ENCODE data around the gene SLC22A7. TPM values are rescaled to one million over a fixed set of nuclear protein-coding genes. Genes with fewer than 3 reads are reported as not detected.
"Not testable (repeated sequence)": the region's sequence is repeated elsewhere in the genome, so short reads cannot be mapped to it uniquely, and the experiment has no call there.

The SLC22A7 gene
- total RNA-seq, 1 donor from 2014 or later = not detected

DNA sequence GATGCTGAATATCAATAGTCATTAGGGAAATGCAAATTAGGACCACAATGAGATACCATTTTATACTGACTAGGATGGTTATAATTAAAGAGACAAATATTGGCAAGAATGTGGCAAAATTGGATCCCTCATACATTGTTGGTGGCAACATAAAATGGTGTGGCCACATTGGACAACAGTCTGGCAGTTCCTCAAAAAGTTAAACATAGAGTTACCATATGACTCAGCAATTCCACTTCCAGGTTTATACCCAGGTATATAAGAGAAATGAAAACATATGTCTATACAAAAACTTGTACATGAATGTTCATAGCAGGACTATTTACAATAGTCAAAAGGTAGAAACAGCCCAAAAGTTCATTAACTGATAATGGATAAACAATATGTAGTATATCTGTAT is 12.6 kb downstream of the SLC22A7 start:
- no peak for DNase-seq (ENCODE audit: low spot score)
- intact Hi-C loops (cut with DNase I) = no loop called here

DNA sequence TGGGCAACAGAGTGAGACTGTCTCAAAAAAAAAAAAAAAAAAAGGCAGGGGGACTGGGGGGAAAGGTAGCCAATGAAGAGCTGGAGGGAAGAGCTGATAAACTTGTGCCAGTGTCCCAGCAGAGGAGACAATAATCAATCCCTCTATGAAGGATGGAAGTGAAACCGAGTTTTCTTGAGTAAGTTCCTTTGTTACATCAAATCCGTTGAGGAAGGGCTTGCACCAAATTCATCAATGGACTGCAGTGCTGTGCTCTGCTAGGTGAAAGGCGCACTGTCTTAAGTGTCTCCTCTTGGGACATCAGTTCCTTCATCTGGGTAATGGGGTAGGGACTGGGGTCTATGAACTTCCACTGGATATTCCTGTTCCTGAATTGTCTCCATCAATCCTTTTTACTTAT is 13.6 kb downstream of the SLC22A7 start:
- intact Hi-C loops (cut with DNase I) = no loop called here
- DNase-seq (ENCODE audit: low spot score) = no peak

DNA sequence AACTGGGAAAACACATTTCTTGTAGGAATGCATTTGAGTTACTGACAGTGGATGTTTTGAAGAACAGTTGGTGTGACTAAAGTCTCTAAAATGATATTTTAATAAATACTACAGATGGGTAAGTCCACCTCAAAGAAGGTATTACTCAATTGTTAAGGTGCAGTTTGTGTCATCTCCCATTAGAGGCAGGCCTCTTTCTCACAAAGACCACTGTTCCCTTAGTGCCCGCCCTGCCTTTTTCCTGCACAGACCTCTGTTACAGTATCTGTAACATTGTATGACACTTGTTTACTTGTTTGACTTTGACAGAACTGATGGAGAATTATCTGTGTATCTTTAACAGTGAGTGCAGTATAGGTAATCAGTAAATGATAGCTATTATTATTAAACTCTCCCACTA is 15.8 kb downstream of the SLC22A7 start:
- no peak for DNase-seq (ENCODE audit: low spot score)
- intact Hi-C loops (cut with DNase I) = no loop called here

DNA sequence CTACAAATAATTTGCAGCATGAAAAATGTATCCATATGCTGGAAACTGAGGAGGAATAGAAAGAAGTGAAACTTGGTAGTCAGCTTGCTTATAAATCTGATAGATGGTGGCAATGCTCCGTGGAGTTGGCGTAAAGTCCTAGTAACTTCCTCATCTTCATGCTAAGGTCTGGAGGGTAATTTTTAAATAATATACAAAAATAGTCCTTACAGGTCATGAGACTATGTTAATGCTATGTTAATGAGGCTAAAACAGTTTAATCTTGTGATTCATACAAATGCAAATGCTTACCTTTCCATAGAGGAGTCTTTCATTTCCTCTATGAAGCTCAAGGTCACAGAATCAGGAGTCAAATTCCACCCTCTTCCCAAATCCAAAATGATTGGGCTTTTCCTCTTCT is 20.0 kb downstream of the SLC22A7 start:
- no peak for DNase-seq (ENCODE audit: low spot score)
- intact Hi-C loops (cut with DNase I) = no loop called here

DNA sequence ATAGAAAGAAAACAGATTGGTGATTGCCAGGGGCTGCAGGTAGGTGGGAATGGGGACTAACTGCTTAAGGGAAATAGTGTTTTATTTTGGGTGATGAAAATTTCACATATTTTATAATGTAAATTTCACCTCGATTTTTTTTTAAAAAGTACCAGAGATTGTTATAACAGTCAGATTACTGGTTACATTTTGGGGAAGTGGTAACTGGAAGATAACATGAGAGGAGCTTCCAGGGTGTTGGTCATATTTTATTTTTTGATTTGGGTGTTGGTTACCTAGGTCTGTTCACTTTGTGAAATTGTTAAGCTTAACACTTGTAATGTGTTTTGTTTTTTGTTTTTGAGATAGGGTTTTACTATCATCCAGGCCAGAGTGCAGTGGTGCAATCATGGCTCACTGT is 27.8 kb downstream of the SLC22A7 start:
- intact Hi-C loops (cut with DNase I) = no loop called here

DNA sequence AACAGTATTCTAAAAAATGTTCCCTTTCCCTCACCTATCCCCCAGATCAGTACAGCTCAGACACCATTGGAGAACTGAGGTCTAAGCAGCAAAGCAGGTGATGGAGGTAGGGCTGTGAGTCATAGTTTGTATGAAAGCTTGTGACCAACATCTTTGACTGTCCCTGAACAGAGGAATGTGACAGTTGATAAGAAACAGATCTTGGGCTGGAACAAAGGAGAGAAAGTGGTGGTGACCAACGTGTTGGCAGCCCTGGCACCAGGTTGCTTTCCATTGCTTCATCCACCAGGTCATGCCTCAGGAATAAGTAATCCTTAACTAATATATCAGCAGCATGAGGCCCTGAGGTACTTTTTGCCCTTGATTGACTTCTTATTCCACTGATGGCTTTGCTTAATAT is 30.5 kb downstream of the SLC22A7 start:
- intact Hi-C loops (cut with DNase I) = loop anchor here (2.0 kb wide), 1 partner anchor 60 kb away; no protein-coding TSS in a partner anchor
- no peak for DNase-seq (ENCODE audit: low spot score)

More for the DNA sequence above, 27.8 kb downstream of the SLC22A7 start:
- no peak for DNase-seq (ENCODE audit: low spot score)

DNA sequence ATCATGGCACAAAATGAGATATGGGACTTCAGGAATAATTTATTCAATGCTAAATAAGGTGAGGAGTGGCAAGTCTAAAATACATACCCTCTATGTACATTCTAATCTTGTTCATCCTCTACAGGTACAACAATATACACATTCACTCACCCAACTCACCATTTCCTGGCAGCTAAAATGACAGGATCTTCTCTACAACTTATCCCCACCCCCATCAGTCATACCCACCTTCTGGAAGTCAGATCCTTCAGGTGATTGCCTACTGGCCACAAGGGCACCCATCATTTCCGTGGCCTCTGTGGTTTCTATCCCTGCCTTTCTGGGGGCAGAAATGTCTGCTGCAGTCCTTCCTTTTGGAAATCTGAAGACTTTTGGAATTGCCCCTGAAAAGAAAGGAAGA is 33.4 kb downstream of the SLC22A7 start:
- DNase-seq (ENCODE audit: low spot score) = no peak
- intact Hi-C loops (cut with DNase I) = loop anchor here (10.0 kb wide), 1 partner anchor 427 kb away; no protein-coding TSS in a partner anchor

DNA sequence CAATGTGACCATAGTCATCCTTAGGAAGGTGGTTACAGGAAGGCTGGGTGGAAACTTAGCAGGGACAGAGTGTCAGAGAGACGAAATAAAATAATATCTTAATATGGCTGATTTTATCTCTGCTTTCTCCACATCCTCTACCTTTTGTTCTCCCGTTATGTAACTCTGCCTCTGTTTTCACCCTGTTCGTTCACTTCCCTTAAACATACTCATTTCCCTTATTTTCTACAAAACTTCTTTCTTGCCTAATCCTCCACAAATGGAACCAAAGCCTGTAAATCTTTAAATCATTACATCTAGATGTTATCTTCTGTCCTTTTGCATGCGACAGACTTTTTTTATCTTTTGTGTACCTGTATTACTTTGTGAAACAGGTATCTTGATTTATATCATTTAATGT is 33.8 kb downstream of the SLC22A7 start:
- no peak for DNase-seq (ENCODE audit: low spot score)

DNA sequence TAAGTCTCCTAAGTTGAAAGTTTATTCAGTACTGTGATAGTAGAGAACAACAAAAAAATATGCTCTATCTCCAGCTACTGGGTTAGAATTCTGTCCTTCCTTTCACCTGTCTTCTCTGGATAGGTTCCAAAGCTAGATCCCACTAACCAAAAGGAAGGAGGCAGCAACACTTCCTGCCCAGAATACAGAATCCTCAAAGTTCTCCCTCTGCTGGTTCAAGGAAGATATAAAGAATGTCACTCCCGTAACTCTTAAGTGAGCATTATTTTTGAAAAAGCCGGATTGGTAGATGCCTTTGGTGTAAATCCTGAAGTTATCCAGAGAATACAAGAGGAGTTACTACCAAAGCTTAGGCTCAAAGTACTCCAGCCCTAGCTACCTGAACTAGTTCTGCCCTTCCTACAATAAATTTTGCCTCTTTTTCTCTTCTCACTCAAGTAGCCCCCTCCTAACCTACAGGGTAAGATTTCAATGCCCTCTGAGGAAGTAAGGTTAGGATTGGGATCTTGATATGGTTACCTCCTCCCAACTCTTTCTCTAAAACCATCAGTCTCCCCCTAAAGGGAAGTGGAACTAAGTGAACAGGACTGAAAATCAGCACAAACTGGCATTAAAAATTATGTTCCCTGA is 36.5 kb downstream of the SLC22A7 start:
- DNase-seq (ENCODE audit: low spot score) = no peak
- intact Hi-C loops (cut with DNase I) = loop anchor here (10.0 kb wide), 1 partner anchor 430 kb away; no protein-coding TSS in a partner anchor

More for the DNA sequence above, 33.8 kb downstream of the SLC22A7 start:
- intact Hi-C loops (cut with DNase I) = loop anchor here (10.0 kb wide), 1 partner anchor 427 kb away; no protein-coding TSS in a partner anchor

DNA sequence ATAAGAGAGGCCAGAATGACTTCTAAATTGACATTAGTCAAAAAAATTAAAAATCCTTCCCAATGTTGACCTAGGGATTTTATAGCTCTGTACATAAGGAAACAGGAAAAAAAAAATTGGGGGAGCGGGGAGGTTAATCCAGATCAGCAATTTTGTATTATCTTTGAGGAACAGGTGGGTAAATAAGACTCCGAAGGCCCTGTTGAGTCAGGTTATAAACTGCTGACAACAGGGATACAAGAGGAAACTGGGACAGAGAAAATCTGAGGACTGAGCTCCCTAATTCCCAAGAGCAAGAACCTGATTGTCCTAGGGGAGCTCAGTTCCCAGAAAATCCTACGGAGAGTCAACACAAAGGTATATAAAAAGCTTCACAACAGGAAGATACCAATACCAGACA is 37.4 kb downstream of the SLC22A7 start:
- DNase-seq (ENCODE audit: low spot score) = no peak
- intact Hi-C loops (cut with DNase I) = loop anchor here (10.0 kb wide), 1 partner anchor 431 kb away; no protein-coding TSS in a partner anchor

DNA sequence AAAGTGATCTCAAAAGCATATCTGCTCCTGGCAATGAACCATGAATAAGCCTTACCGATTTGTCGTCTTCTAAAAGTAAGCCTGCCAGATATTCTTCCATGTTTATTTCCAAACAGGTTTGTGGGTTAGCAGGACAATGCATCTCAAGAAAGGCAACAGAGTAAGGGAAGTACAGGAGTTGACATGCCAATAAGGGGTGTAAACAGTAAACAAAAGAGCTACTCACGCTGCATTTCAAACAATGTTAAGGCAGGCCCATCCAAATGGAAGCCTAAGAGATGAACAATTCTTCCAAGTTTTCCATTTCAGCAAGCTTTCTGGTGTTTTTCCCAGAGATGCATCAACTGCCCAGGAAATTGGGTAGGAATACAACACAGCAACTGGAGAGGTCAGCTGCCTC is 38.3 kb downstream of the SLC22A7 start:
- intact Hi-C loops (cut with DNase I) = loop anchor here (10.0 kb wide), 1 partner anchor 432 kb away; no protein-coding TSS in a partner anchor
- no peak for DNase-seq (ENCODE audit: low spot score)

DNA sequence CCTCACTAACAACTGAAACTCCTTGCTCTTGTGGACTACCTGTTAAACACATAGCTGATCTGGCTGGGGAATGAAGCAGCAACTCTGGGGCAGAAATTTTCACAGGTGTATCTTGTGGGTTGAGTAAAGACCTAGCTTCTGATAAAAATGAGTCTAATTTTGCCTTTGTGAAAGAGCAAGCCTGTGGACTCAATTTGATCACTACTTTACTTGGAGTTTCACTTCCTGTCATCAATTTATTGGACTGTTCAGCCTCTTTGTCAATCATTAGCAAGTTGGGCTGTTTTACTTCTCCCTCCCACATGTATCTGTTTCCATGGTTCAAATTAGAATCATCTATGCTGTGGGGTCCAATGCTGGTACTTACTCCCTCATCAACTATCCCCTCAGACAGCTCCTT is 40.2 kb downstream of the SLC22A7 start:
- intact Hi-C loops (cut with DNase I) = loop anchor here (10.0 kb wide), 1 partner anchor 433 kb away; no protein-coding TSS in a partner anchor
- DNase-seq (ENCODE audit: low spot score) = no peak

DNA sequence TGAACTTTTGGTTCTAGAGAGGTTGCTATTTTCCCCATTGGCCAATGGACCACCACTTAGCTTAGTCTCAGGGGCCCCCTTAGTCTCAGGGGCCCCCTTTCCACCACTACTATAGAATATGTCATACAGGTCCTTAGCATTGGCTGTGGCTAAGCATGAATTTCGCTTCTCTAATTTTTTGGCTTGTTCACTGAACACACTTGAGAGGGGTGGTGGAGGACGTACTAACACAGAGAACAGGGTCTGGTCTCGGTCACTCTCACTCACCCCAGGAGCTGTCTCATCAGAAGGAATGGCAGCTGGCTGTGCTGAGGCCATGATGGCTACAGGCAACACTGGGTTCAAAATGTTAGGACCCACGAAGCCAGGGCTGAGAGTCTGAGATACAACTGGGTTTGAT is 41.1 kb downstream of the SLC22A7 start:
- intact Hi-C loops (cut with DNase I) = loop anchor here (10.0 kb wide), 1 partner anchor 434 kb away; no protein-coding TSS in a partner anchor
- no peak for DNase-seq (ENCODE audit: low spot score)

DNA sequence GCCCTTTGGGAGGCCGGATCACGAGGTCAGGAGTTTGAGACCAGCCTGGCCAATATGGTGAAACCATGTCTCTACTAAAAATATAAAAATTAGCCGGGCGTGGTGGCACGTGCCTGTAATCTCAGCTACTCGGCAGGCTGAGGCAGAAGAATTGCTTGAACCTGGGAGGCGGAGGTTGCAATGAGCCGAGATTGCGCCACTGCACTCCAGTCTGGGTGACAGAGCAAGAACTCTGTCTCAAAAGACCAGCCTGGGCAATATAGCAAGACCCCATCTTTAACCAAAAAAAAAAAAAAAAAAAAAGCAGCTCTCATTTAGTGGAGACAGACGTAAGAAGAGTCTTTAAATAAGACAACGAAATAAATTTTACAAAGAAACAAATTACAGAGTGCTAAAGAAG is 48.2 kb downstream of the SLC22A7 start:
- DNase-seq (ENCODE audit: low spot score); intact Hi-C loops (cut with DNase I): not testable (repeated sequence)

DNA sequence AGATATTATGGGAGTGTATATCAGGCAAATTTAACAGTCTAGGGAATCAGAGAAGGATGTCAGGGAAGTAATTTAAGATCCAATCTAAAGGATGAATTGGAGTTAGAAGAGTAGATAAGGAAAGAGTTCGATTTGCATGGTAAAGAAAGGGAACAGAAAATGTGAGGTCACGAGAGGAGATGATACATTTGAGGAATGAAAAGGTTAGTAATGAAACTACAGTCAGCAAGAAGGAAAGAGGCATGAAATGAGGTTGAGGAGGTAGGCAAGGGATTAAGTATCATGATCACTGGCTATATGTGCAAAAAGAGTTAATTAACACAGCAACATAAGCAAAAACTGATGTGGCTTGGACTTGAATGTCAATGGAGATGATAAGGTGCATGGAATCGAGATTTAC is 49.0 kb downstream of the SLC22A7 start:
- intact Hi-C loops (cut with DNase I) = no loop called here
- no peak for DNase-seq (ENCODE audit: low spot score)

DNA sequence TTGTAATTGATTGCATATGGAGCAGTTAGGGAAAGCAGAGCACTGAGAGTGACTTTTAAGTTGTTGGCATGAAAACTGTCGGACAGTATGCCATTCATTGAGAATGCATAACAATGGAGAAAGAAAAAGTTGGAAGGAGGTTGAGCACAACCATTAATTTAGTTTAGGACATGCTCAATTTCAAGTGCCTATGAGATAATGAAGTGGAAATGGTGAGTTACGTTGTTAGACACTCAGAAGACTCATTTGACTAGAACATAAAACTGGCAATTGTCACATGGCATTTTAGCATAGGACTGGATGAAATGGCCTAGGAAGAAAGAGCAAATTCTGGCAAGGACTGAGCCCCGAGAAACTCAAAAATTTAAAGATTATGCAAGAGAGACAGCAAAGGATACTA is 49.4 kb downstream of the SLC22A7 start:
- DNase-seq (ENCODE audit: low spot score) = no peak
- intact Hi-C loops (cut with DNase I) = no loop called here

DNA sequence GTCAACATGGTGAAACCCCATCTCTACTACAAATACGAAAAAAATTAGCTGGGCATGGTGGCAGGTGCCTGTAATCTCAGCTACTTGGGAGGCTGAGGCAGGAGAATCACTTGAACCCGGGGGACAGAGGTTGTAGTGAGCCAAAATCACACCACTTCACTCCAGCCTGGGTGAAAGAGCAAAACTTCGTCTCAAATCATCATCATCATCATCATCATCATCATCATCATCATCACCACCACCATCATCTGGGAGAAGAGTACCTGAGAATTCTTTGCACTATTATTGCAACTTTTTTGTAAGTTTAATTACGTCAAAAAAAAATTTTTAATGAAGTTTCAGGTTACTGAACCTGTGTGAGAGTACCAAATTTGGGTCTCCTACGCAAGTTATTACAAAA is 53.9 kb downstream of the SLC22A7 start:
- intact Hi-C loops (cut with DNase I); DNase-seq (ENCODE audit: low spot score): not testable (repeated sequence)

Other genes with a start within 250 kb of the SLC22A7 start
- gene CUL7, start 244.4 kb upstream of the SLC22A7 start, total RNA-seq = 11.0 TPM
- 76.4 TPM for gene MRPL2, start 238.8 kb upstream of the SLC22A7 start, total RNA-seq
- 31.1 TPM for gene KLC4, start 238.6 kb upstream of the SLC22A7 start, total RNA-seq
- 2.7 TPM for gene PTK7, start 221.9 kb upstream of the SLC22A7 start, total RNA-seq
- gene SRF, start 127.0 kb upstream of the SLC22A7 start, total RNA-seq = 81.2 TPM
- gene CUL9, start 116.1 kb upstream of the SLC22A7 start, total RNA-seq = 15.6 TPM
- gene DNPH1, start 68.8 kb upstream of the SLC22A7 start, total RNA-seq = 23.2 TPM
- 0.35 TPM for gene TTBK1, start 54.8 kb upstream of the SLC22A7 start, total RNA-seq
- 11.2 TPM for gene CRIP3, start 10.6 kb downstream of the SLC22A7 start, total RNA-seq
- gene ZNF318, start 71.4 kb downstream of the SLC22A7 start, total RNA-seq = 13.8 TPM
- 9.3 TPM for gene ABCC10, start 129.3 kb downstream of the SLC22A7 start, total RNA-seq
- gene DLK2, start 157.3 kb downstream of the SLC22A7 start, total RNA-seq = 2.9 TPM
- 25.1 TPM for gene TJAP1, start 179.3 kb downstream of the SLC22A7 start, total RNA-seq
- gene LRRC73, start 212.1 kb downstream of the SLC22A7 start, total RNA-seq = 1.5 TPM
- gene YIPF3, start 218.7 kb downstream of the SLC22A7 start, total RNA-seq = 65.7 TPM
- 14.8 TPM for gene POLR1C, start 218.8 kb downstream of the SLC22A7 start, total RNA-seq

Measured in cardiac septum (tissue), 1 donor.